ENCODE measurements around the gene GNAZ. TPM values are rescaled to one million over a fixed set of nuclear protein-coding genes. Genes with fewer than 3 reads are reported as not detected.

Gene GNAZ
- total RNA-seq, 1 experiment from 2014 or later = 5.0 TPM

DNA sequence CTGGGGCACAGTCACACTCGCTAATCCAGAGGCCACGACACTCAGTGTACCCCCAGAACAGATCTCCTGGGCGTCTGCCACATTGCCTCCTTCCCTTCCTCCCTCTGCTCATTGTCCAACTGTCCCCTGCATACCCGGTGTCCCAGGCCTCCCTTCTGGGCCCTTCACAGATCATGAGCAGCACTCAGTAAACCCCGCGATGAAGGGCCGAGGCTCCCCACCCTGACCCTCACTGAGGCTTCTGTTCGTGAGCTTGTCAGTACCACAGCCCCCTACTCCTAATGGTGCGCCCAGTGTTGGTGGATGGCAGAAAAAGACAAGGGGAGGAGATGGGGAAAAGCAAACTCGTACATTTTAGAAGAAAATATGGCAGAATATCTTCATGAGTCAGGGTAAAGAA, 58.8 kb downstream of the GNAZ start:
- no peak overlapping the region for H3K23ac ChIP-seq (ENCODE audit: insufficient read length, low read depth, low read length)
- Mint-ChIP-seq H3K36me3 (ENCODE audit: insufficient read depth in 1 of 3, low read depth in 3 of 3) (no peaks in the 10 kb centered on the region; a peak in 1 of 7 replicates), H3K4me3 (no peak overlapping the region), H3K27me3 (ENCODE audit: low read depth) (peaks cover 83% of the 10 kb centered on the region), H3K4me1 (peaks cover 5 to 10% of the 10 kb centered on the region in 2 experiments), H3K9me3 (no peaks in the 10 kb centered on the region; a peak in 1 of 5 replicates), H3K27ac (no peak overlapping the region)
- H3K23me2 ChIP-seq (ENCODE audit: insufficient read length, low read depth, low read length, poor library complexity, severe bottlenecking) = no peaks in the 10 kb centered on the region
- H2BK120ac ChIP-seq (ENCODE audit: low read depth, low read length, poor library complexity, severe bottlenecking) = no peak overlapping the region
- H4K8ac ChIP-seq (replicated peaks; ENCODE audit: insufficient read length, low read depth, low read length) = no peak overlapping the region
- H2AK5ac ChIP-seq (ENCODE audit: insufficient read length, low read length) = no peak overlapping the region
- no peaks in the 10 kb centered on the region for H3K9me3 ChIP-seq (ENCODE audit: control insufficient read depth, low read depth, low read length)
- no peaks in the 10 kb centered on the region; the same call in 1 of the 2 replicates for H3K27me3 ChIP-seq (ENCODE audit: insufficient read depth, low read length)
- TF ChIP-seq CTCF (conservative IDR thresholded peaks at IDR 0.05) = no peak
- H2AFZ ChIP-seq (ENCODE audit: low read length) = no peak overlapping the region
- H4K20me1 ChIP-seq (ENCODE audit: control insufficient read depth, insufficient read depth, insufficient read length) = peaks cover 2% of the 10 kb centered on the region
- no peak overlapping the region for H3T11ph ChIP-seq (ENCODE audit: low read length)
- H3K18ac ChIP-seq (ENCODE audit: insufficient read length, low read depth, low read length) = no peak overlapping the region
- H3K79me1 ChIP-seq (ENCODE audit: insufficient read depth, low read depth, low read length, poor library complexity, severe bottlenecking) = no peaks in the 10 kb centered on the region
- no peak overlapping the region for H3K9ac ChIP-seq (ENCODE audit: extremely low read depth, insufficient read length, low read length)
- no peak overlapping the region for H3K4ac ChIP-seq (ENCODE audit: low read depth, low read length)
- H3K79me2 ChIP-seq (ENCODE audit: insufficient read depth, low read length) = no peaks in the 10 kb centered on the region
- no peak overlapping the region for H2BK15ac ChIP-seq (ENCODE audit: low read depth, low read length)
- H3K56ac ChIP-seq (ENCODE audit: insufficient read length, low read depth, low read length) = no peak overlapping the region
- no peaks in the 10 kb centered on the region for H3K4me1 ChIP-seq (ENCODE audit: insufficient read depth, low read length)
- H4K5ac ChIP-seq (ENCODE audit: insufficient read length, low read depth, low read length) = no peak overlapping the region
- H4K91ac ChIP-seq (ENCODE audit: insufficient read length, low read depth, low read length) = no peak overlapping the region
- H3K4me2 ChIP-seq (ENCODE audit: insufficient read depth, insufficient read length, low read length) = no peak overlapping the region
- no peak for DNase-seq
- H2BK5ac ChIP-seq (ENCODE audit: insufficient read length, low read length) = no peak overlapping the region
- WGBS (ENCODE audit: extremely low coverage, insufficient read length, low lambda C conversion rate) = no CpG with 5 or more reads among the region's 10 CpGs
- no peak overlapping the region for H3K14ac ChIP-seq (ENCODE audit: insufficient read depth, low read length)
- no peak overlapping the region for H2BK20ac ChIP-seq (ENCODE audit: low read depth, low read length, poor library complexity, severe bottlenecking)
- no peak overlapping the region for H2BK12ac ChIP-seq (ENCODE audit: insufficient read length, low read depth, low read length)
- H3K27ac ChIP-seq (ENCODE audit: insufficient read length, low read depth, low read length) = no peak overlapping the region
